ENCODE measurements around the gene NHLRC4. TPM values are rescaled to one million over a fixed set of nuclear protein-coding genes. Genes with fewer than 3 reads are reported as not detected.
"Not testable (repeated sequence)": the region's sequence is repeated elsewhere in the genome, so short reads cannot be mapped to it uniquely, and the experiment has no call there.

Gene NHLRC4
- total RNA-seq, 1 donor from 2014 or later = 0.41 TPM

GRCh38 chr16:597655-598054 lies 30.9 kb downstream of the NHLRC4 start:
- DNase-seq = not testable (repeated sequence)

- no peak for DNase-seq
These were observed 32.3 kb downstream of the NHLRC4 start for GRCh38 chr16:598823-599739.

GRCh38 chr16:600781-601180 lies 34.0 kb downstream of the NHLRC4 start:
- no peak for DNase-seq

- DNase-seq = no peak
These were observed 37.1 kb downstream of the NHLRC4 start for GRCh38 chr16:603933-604332.

GRCh38 chr16:606656-607307 lies 40.0 kb downstream of the NHLRC4 start:
- DNase-seq = no peak

- DNase-seq = no peak
These were observed 41.2 kb downstream of the NHLRC4 start for GRCh38 chr16:608019-608418.

- no peak for DNase-seq
These were observed 42.5 kb downstream of the NHLRC4 start for GRCh38 chr16:609316-609715.

GRCh38 chr16:609984-610383 lies 43.2 kb downstream of the NHLRC4 start:
- DNase-seq = no peak

GRCh38 chr16:610513-611381 lies 43.9 kb downstream of the NHLRC4 start:
- peak; percentile 28 for DNase-seq

GRCh38 chr16:615122-615521 lies 48.3 kb downstream of the NHLRC4 start:
- no peak for DNase-seq

- DNase-seq = no peak
These were observed 50.2 kb downstream of the NHLRC4 start for GRCh38 chr16:616733-617586.

- DNase-seq = no peak
These were observed 51.0 kb downstream of the NHLRC4 start for GRCh38 chr16:617855-618254.

Small RNA genes lying within 50 kb of the gene (small RNA-seq; reads per million reads assigned to genes)
- gene MIR3176 (ENCODE audit: low replicate concordance) = 1.2 reads per million, percentile 87 among the genes with 10 or more reads in this experiment
- not detected for gene MIR5587 (ENCODE audit: low replicate concordance)
- not detected for gene Z98883.1 (ENCODE audit: low replicate concordance)

Other genes starting within 250 kb of the NHLRC4 start
- 18.3 TPM for gene AXIN1, start 214.3 kb upstream of the NHLRC4 start, total RNA-seq
- 41.7 TPM for gene MRPL28, start 196.5 kb upstream of the NHLRC4 start, total RNA-seq
- gene PGAP6, start 185.0 kb upstream of the NHLRC4 start, total RNA-seq = 29.6 TPM
- gene NME4, start 169.8 kb upstream of the NHLRC4 start, total RNA-seq = 22.8 TPM
- 14.1 TPM for gene DECR2, start 165.1 kb upstream of the NHLRC4 start, total RNA-seq
- gene RAB11FIP3, start 141.4 kb upstream of the NHLRC4 start, total RNA-seq = 39.2 TPM
- gene CAPN15, start 39.3 kb upstream of the NHLRC4 start, total RNA-seq = 23.7 TPM
- not detected for gene PRR35, start 6.6 kb upstream of the NHLRC4 start, total RNA-seq
- gene PIGQ, start 3.0 kb downstream of the NHLRC4 start, total RNA-seq = 9.9 TPM
- gene RAB40C, start 23.1 kb downstream of the NHLRC4 start, total RNA-seq = 18.2 TPM
- not detected for gene WFIKKN1, start 64.0 kb downstream of the NHLRC4 start, total RNA-seq
- 36.6 TPM for gene METTL26, start 69.3 kb downstream of the NHLRC4 start, total RNA-seq
- 19.7 TPM for gene MCRIP2, start 74.8 kb downstream of the NHLRC4 start, total RNA-seq
- gene WDR90, start 82.4 kb downstream of the NHLRC4 start, total RNA-seq = 17.1 TPM
- 34.8 TPM for gene RHOT2, start 101.1 kb downstream of the NHLRC4 start, total RNA-seq
- 1.2 TPM for gene RHBDL1, start 108.7 kb downstream of the NHLRC4 start, total RNA-seq
- 88.1 TPM for gene STUB1, start 113.4 kb downstream of the NHLRC4 start, total RNA-seq
- 26.6 TPM for gene JMJD8, start 117.3 kb downstream of the NHLRC4 start, total RNA-seq
- gene WDR24, start 123.4 kb downstream of the NHLRC4 start, total RNA-seq = 6.7 TPM
- gene FBXL16, start 138.8 kb downstream of the NHLRC4 start, total RNA-seq = 1.3 TPM
- gene METRN, start 148.1 kb downstream of the NHLRC4 start, total RNA-seq = 37.7 TPM
- 13.4 TPM for gene ANTKMT, start 154.1 kb downstream of the NHLRC4 start, total RNA-seq
- gene CCDC78, start 159.4 kb downstream of the NHLRC4 start, total RNA-seq = 1.4 TPM
- 1.5 TPM for gene HAGHL, start 160.1 kb downstream of the NHLRC4 start, total RNA-seq
- 36.1 TPM for gene CIAO3, start 174.0 kb downstream of the NHLRC4 start, total RNA-seq
- gene MSLN, start 193.7 kb downstream of the NHLRC4 start, total RNA-seq = 5.3 TPM
- gene RPUSD1, start 221.4 kb downstream of the NHLRC4 start, total RNA-seq = 11.6 TPM
- gene CHTF18, start 221.6 kb downstream of the NHLRC4 start, total RNA-seq = 14.9 TPM
- not detected for gene GNG13, start 233.7 kb downstream of the NHLRC4 start, total RNA-seq